Common myeloid progenitor, CD34-positive (primary cell): ENCODE data around the gene ARID3A.

ENCODE experiments used
- CTCF ChIA-PET: fragments of 350-600 bp; sonication (Branson Sonifier 250); formaldehyde crosslinking; loops from one replicate; lab custom pipeline; 2021; ENCODE audit warnings: antibody characterized with exemption; lab: Charles Lee
- POLR2A ChIA-PET: fragments of 350-600 bp; sonication (Branson Sonifier 250); formaldehyde crosslinking; loops from one replicate; lab custom pipeline; 2021; ENCODE audit warnings: antibody characterized with exemption; lab: Charles Lee
- DNase-seq, 3 donors: peaks; one replicate each; pipeline versions ENCODE4 v3.0.0 to v3.0.0-alpha.2; 2013
- H3K27ac ChIP-seq, 2 experiments: 1 replicate in 1 of 2; 2 replicates in 1 of 2; pipeline ENCODE4 v1.7.0; 2013; ENCODE audit warnings: inconsistent platforms in 2 of 2, low read length in 2 of 2, mild to moderate bottlenecking in 2 of 2, low read depth in 1 of 2, moderate library complexity in 1 of 2; ENCODE audit not compliant: severe bottlenecking in 2 of 2, insufficient read depth in 1 of 2, poor library complexity in 1 of 2
- H3K27me3 ChIP-seq, 5 experiments: replicated peaks in 2 of 5; 1 replicate in 3 of 5; 2 replicates in 2 of 5; pipeline versions ENCODE4 v1.6.1 to v1.7.0; 2013; ENCODE audit warnings: low read length in 4 of 5, mild to moderate bottlenecking in 2 of 5, moderate library complexity in 2 of 5, inconsistent platforms in 1 of 5; ENCODE audit not compliant: insufficient read depth in 5 of 5, control insufficient read depth in 4 of 5
- H3K36me3 ChIP-seq, 4 experiments: 1 replicate in 2 of 4; 2 replicates in 2 of 4; pipeline versions ENCODE4 v1.6.1 to v1.7.0; 2013; ENCODE audit warnings: low read length in 3 of 4, control low read depth in 1 of 4, mild to moderate bottlenecking in 1 of 4; ENCODE audit not compliant: control insufficient read depth in 4 of 4, insufficient read depth in 4 of 4
- H3K4me1 ChIP-seq, 4 experiments: 1 replicate in 3 of 4; 2 replicates in 1 of 4; pipeline versions ENCODE4 v1.6.1 to v1.7.1; 2013; ENCODE audit warnings: low read length in 3 of 4, mild to moderate bottlenecking in 3 of 4, control low read depth in 1 of 4, inconsistent platforms in 1 of 4, moderate library complexity in 1 of 4; ENCODE audit not compliant: control insufficient read depth in 4 of 4, insufficient read depth in 4 of 4; ENCODE audit errors: control extremely low read depth in 1 of 4
- H3K4me3 ChIP-seq, 7 experiments: 1 replicate in 4 of 7; 2 replicates in 3 of 7; pipeline versions ENCODE4 v1.5.1 to v1.7.0; 2013; ENCODE audit warnings: mild to moderate bottlenecking in 7 of 7, low read length in 6 of 7, moderate library complexity in 6 of 7, inconsistent platforms in 2 of 7, low read depth in 2 of 7, control low read depth in 1 of 7; ENCODE audit not compliant: insufficient read depth in 4 of 7, control insufficient read depth in 1 of 7; ENCODE audit errors: extremely low read depth in 1 of 7
- H3K9me3 ChIP-seq, 5 experiments: 1 replicate in 4 of 5; 2 replicates in 1 of 5; pipeline versions ENCODE4 v1.6.1 to v1.7.1; 2013; ENCODE audit warnings: low read length in 4 of 5, mild to moderate bottlenecking in 2 of 5, inconsistent platforms in 1 of 5, low read depth in 1 of 5, moderate library complexity in 1 of 5; ENCODE audit not compliant: control insufficient read depth in 4 of 5, insufficient read depth in 2 of 5; ENCODE audit errors: control extremely low read depth in 1 of 5
- WGBS: methylation state at CpG from one replicate; pipeline ENCODE4 v1.1.5; 2013; ENCODE audit not compliant: insufficient coverage; 5-methylcytosine and 5-hydroxymethylcytosine counted together

Gene ARID3A

GRCh38 chr19:941292-942132 is 15.7 kb downstream of the ARID3A start:
- DNase-seq = peak in 1 of 3 donors; percentile 45
- ChIA-PET POLR2A (interaction anchor here (1.5 kb wide), 1 partner anchor 17 kb away, joined by 5 read pairs; no protein-coding TSS in a partner anchor), CTCF (interaction anchor here (1.0 to 7.8 kb wide), 4 partner anchors 8 to 41 kb away, joined by 3 to 35 read pairs (median 6); no protein-coding TSS in a partner anchor)
- H3K4me3 ChIP-seq = peak overlapping the region in 4 of 7 experiments; percentile 38 to 67 (median 58)
- peak overlapping the region; percentile 37 to 58 for H3K27ac ChIP-seq
- no peaks in the 10 kb centered on the region for H3K9me3 ChIP-seq
- peaks cover 0 to 51% (median 8%) of the 10 kb centered on the region in 4 experiments for H3K36me3 ChIP-seq
- H3K27me3 ChIP-seq = no peaks in the 10 kb centered on the region
- 74% methylated on average over 34 of the region's 45 CpGs for WGBS
- peaks cover 0 to 47% (median 45%) of the 10 kb centered on the region in 4 experiments for H3K4me1 ChIP-seq

- DNase-seq = no peak
- H3K9me3 ChIP-seq = no peaks in the 10 kb centered on the region
- WGBS = 96% methylated on average over 31 of the region's 32 CpGs
- POLR2A ChIA-PET = no interaction called here
- CTCF ChIA-PET = interaction anchor here (0.6 to 2.5 kb wide), 3 partner anchors 9 to 40 kb away, joined by 3 to 6 read pairs (median 3); no protein-coding TSS in a partner anchor
- peaks cover 0 to 51% (median 48%) of the 10 kb centered on the region in 4 experiments for H3K4me1 ChIP-seq
- no peak overlapping the region for H3K4me3 ChIP-seq
- H3K36me3 ChIP-seq = peaks cover 0 to 50% (median 7%) of the 10 kb centered on the region in 4 experiments
- H3K27me3 ChIP-seq = no peaks in the 10 kb centered on the region
- no peak overlapping the region for H3K27ac ChIP-seq
Observed at GRCh38 chr19:942133-942645, 16.4 kb downstream of the ARID3A start.

DNA sequence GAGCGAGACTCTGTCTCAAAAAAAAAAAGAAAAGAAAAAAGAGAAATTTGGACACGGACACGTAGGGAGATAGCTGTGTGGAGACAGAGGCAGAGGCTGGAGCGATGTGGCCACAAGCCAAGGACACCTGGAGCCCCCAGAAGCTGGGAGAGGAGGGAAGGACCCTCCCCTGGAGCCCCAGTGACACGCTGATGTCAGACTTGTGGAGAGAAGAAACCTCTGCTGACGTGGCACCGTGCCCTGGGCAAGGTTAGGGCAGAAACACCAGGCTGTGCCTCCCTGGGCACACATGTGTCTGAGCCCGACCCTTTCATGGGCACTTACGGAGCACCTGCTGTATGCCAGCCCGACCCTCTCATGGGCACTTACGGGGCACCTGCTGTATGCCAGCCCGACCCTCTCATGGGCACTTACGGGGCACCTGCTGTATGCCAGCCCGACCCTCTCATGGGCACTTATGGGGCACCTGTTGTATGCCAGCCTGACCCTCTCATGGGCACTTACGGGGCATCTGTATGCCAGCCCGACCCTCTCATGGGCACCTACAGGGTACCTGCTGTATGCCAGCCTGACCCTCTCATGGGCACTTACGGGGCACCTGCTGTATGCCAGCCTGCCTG is 17.8 kb downstream of the ARID3A start:
- DNase-seq = no peak
- ChIA-PET POLR2A (no interaction called here), CTCF (interaction anchor here (1.0 to 2.5 kb wide), 3 partner anchors 10 to 21 kb away, joined by 3 to 6 read pairs (median 3); no protein-coding TSS in a partner anchor)
- peaks cover 0 to 63% (median 57%) of the 10 kb centered on the region in 4 experiments for H3K4me1 ChIP-seq
- WGBS = 95% methylated on average over 15 of the region's 17 CpGs
- H3K4me3 ChIP-seq = no peak overlapping the region
- no peaks in the 10 kb centered on the region for H3K27me3 ChIP-seq
- no peak overlapping the region for H3K27ac ChIP-seq
- peaks cover 0 to 45% (median 3%) of the 10 kb centered on the region in 4 experiments for H3K36me3 ChIP-seq
- no peaks in the 10 kb centered on the region for H3K9me3 ChIP-seq

GRCh38 chr19:944171-944567 is 18.3 kb downstream of the ARID3A start:
- peak in 2 of 3 donors; percentile 62 to 81 for DNase-seq
- ChIA-PET CTCF (no interaction called here), POLR2A (no interaction called here)
- Histone ChIP-seq H3K27me3 (no peaks in the 10 kb centered on the region), H3K4me1 (peaks cover 0 to 67% (median 60%) of the 10 kb centered on the region in 4 experiments), H3K9me3 (no peaks in the 10 kb centered on the region), H3K4me3 (no peak overlapping the region), H3K36me3 (peaks cover 0 to 44% (median 3%) of the 10 kb centered on the region in 4 experiments), H3K27ac (no peak overlapping the region)
- WGBS = 91% methylated on average over 24 of the region's 27 CpGs

GRCh38 chr19:944663-945241 is 18.9 kb downstream of the ARID3A start:
- 85% methylated on average over 20 of the region's 22 CpGs for WGBS
- Histone ChIP-seq H3K4me1 (peaks cover 0 to 65% (median 60%) of the 10 kb centered on the region in 4 experiments), H3K27ac (no peak overlapping the region), H3K4me3 (no peak overlapping the region), H3K27me3 (no peaks in the 10 kb centered on the region), H3K36me3 (peaks cover 0 to 38% (median 3%) of the 10 kb centered on the region in 4 experiments), H3K9me3 (no peaks in the 10 kb centered on the region)
- ChIA-PET CTCF (interaction anchor here (1.0 to 1.3 kb wide), 2 partner anchors 12 to 25 kb away, joined by 3 read pairs; no protein-coding TSS in a partner anchor), POLR2A (no interaction called here)
- DNase-seq = no peak

DNA sequence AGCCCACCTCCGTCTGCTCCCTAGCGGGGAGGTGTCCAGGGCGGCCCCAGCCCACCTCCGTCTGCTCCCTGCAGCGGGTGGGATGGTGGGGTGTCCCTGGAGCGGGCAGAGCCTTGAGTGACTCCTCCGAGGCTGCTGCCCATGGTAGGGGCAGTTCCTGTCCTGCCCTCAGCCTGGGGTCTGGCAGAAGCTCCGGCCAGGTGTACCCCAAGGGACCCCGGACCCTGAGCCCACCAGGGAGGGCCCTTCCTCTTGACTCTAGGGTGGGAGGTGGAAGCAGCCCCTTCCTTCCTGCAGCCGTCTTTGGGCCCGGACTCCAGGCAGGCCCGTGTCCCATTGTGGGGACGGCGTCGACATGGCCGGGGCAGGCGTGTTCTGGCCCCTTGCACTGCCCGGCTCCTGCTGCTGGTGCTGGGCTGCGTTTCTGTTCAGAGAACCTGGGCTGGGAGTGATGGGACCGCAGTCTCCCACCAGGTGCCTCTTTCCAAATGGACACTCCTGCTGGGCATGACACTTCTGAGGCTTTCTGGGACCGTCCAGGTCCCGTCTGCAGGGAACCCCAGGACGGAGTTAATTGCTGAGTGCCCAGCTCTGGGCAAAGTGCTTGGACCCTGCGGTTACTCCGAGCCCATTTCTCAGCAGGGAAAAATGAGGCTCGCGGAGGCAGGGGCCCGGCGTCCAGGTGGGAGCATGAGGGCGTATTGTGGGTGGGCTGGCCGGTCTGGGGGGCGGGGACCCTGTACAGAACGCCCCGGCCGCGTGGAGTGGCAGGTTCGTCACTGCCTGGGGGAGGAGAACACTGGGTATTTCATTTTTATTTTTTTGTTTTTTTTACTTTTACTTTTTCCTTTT is 19.8 kb downstream of the ARID3A start:
- POLR2A ChIA-PET = no interaction called here
- Histone ChIP-seq H3K9me3 (no peaks in the 10 kb centered on the region), H3K4me3 (no peak overlapping the region), H3K36me3 (peaks cover 0 to 31% (median 3%) of the 10 kb centered on the region in 4 experiments), H3K27ac (no peak overlapping the region), H3K4me1 (peaks cover 0 to 56% (median 54%) of the 10 kb centered on the region in 4 experiments), H3K27me3 (no peaks in the 10 kb centered on the region)
- no peak for DNase-seq
- WGBS = 95% methylated on average over 27 of the region's 37 CpGs
- CTCF ChIA-PET = interaction anchor here (1.0 to 2.1 kb wide), 4 partner anchors 10 to 24 kb away, joined by 3 to 10 read pairs (median 3); no protein-coding TSS in a partner anchor
